HG03097 (cell line): ENCODE measurements around the gene DHRS7B.
"Not testable (repeated sequence)": the region's sequence is repeated elsewhere in the genome, so short reads cannot be mapped to it uniquely, and the experiment has no call there.

ENCODE experiments used
- ATAC-seq: cut with Tn5 transposase; IDR thresholded peaks from one replicate; pipeline ENCODE4 v1.9.1; 2021; ENCODE audit not compliant: unreplicated experiment, low FRiP score

DHRS7B gene

DNA sequence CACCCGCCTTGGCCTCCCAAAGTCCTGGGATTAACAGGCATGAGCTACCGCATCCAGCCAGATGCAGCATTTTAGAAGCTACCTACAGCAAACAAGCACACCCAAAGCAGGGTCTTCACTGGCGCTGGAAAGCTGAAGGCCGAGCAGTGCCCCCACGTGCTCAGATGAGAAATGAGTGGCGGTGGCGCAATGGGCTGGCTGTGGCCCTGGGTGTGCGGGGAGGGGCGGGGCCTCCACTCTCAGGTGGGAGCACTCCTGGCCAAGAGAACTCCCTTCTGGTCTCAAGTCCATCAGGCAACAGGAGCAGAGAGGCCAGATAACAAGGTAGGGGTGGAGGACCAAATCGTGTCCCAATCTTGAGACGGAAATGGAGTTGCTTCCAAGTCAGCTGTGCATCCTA is 75.1 kb downstream of the DHRS7B start:
- no peak for ATAC-seq

DNA sequence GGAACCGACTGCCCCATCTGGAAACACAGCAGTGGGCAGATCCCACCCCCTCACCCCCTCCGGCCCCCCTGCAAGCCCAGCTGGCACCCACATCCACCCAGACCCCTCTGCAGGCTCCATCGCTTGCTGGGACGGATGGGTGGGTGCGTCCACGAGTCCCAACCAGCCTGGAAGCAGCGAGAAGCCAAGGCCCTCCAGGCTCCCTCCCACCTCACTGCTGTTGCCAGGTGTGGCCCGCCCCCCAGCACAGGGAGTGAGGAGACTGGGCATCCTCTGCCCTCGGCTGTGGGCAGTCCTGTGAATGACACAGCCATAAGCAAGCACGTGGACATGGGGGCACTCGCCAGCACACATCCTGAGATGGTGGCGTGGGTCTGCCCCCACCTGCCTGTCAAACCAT is 75.7 kb downstream of the DHRS7B start:
- no peak for ATAC-seq

DNA sequence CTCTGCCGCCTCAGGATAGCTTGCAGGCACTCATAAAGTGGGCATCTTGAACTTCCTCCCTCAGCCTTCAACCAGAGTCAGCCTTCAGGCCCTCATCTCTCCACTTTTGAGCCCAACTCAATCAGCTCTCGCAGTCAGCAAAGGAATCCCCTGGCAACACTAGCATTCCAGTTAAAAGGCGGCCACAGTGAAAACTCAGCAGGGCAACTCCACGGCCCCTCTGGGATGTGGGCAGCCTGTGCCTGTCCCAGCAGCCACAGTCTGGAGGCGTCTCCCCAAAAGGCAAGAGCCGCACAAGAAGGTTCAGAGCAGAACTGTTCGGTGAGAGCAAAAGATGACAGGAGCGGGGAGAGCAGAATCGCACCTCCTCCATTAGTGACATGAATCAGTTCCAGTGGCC is 78.2 kb downstream of the DHRS7B start:
- ATAC-seq, result no peak

DNA sequence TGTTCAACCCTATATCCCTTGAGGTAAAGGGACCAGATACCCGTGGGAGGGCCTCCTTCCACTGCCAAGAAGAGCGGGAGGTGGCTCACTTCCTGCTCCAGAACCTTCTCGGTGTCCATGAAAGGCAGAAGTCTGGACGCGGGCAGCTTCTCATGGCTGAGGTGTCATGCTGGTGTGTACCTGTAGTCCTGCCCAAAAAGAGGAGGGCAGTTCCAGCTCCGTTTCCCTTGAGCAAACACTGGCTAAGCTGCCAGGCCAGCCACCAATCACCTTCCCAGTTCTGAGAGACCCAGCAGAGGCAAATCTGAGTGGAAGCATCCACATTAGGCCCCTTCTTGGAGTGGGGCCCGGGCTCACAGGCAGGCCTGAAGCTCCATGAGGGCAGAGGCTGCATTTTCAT is 81.6 kb downstream of the DHRS7B start:
- no peak for ATAC-seq

GRCh38 chr17:21209511-21210175 is 82.9 kb downstream of the DHRS7B start:
- ATAC-seq, result no peak

- ATAC-seq, result no peak
Measured at GRCh38 chr17:21210411-21211076, 83.8 kb downstream of the DHRS7B start.

DNA sequence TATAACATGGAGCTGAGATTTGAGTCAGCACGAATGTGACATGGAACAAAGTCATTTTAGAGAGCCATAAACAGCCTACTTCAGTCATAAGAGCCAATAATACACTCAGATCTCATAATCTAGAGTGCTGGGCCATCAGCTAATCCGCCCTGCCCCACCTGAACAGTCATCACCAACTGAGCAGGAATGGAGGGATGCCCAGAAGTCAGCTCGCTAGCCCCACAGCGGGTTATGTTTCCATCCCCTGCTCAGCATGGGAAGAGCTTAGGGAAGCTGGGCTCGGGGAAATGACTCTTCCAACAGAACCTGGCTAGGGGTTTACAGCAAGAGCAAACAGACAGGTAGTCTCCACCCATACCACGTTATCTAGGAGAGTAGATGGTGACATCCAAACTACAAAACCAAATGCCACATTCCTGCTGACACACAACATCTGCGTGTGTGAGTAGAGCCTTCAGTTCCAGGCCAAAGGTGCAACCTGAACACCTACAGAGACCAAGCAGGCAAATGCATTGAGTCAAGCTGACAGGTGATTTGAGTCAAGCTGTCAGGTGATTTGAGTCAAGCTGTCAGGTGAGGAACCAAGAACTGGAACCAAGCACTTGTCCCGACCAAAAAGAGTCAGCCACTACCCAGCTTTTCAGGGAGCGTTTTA is 85.2 kb downstream of the DHRS7B start:
- no peak for ATAC-seq

DNA sequence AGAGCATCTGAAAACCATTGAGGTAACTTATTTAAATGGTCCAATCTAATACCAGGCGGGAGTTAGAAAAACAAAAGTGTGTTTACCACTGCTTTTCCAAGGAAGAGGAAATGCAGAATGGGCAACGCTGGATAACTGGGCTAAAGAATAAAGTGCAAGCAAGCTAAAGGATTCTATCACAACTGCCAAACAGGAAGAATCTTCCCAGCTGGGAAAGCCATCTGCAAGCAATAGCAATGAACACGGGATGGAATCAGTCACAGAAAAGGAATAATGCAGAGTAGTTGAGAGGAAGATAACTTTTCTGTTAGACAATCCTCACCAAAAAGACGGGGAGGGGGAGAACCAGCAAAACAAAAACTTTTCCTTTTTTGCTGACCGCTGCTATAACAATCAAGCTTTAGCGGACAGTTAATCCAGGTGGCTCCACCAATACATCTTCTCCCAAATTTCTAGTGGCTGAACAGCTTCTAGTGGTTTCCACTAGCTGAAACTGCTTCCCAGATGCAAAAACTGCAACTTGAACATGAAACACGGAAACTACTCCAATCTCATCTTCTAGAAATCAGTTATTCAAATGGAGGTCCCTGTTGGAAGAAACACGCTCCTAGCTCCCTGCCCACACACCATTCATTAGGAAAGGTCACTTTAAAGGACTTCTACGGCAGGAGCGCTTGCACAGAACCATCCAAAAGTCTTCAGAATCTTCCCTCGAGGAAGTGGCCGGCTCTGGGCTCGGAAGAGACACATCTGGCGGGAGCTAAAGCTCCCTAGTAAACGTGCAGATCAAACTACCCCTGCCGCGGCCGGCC is 86.3 kb downstream of the DHRS7B start:
- no peak for ATAC-seq

- ATAC-seq, result peak; percentile 16
Measured at GRCh38 chr17:21213638-21214014, 86.9 kb downstream of the DHRS7B start.

DNA sequence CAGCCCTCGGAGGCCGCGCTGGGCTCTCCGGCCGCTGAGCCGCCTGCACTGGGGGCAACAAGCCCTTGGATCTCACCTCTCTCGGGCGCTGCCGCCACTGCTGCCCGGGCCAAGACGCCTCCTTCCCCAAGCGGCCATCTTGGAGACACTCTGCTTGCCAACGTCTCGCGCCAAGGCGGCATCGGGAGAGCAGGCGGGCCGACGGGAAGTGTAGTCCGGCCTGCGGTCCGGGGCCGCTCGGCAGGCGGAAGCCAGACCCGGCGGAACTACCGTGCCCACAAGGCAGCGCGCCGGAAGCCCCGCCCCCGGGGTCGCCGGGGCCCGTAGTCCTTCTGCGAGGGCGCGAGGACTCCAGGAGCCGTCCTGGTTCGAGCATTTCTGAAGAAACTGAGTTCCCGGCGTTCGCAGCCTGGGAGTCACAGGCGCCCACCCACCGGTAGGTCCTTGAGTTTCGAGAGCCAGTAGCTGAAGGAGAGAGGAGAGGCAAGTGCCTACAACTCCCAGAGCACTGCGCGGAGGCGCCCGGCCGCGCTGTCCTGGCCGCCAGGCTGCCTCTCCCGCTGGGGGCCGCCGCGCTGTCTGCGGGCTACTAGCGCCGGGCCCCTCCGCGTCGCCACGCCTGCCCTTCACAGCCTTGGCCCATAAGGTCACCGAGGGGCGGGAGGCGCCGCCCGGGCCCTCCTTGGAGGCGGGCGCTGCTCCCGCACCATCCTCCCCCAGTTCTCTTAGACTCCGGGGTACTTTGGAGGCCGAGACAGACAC is 87.4 kb downstream of the DHRS7B start, which contains the start of gene TMEM11:
TSS of gene TMEM11 (minus strand) at position 147 of the 762 bp plus-strand sequence. CDS start at position 138, 9 bp downstream.
- ATAC-seq, result peak; percentile 92

- peak; percentile 0 for ATAC-seq
Measured at GRCh38 chr17:21214777-21215541, 88.2 kb downstream of the DHRS7B start.

GRCh38 chr17:21215935-21216334 is 89.2 kb downstream of the DHRS7B start:
- ATAC-seq, result no peak

- no peak for ATAC-seq
Measured at GRCh38 chr17:21217346-21217745, 90.6 kb downstream of the DHRS7B start.

DNA sequence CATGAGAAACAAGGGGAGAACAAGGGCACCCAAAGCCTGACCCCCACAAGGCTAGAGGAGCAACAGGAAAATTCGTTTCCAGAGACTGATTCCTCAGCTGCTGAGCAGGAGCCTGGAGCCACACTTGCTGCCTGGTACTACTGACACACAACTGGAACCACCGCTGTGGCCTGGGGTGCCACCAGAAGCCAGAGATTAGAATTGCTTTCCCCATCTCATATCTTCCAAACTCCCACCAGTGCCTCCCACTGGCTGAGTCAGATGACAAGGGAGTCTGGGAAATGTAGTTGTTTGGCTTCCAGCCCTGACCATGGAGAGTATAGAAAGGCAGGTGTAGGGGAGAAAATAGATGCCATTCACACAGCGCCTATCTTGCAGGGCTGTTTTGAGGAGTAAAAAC is 91.3 kb downstream of the DHRS7B start:
- ATAC-seq, result no peak

DNA sequence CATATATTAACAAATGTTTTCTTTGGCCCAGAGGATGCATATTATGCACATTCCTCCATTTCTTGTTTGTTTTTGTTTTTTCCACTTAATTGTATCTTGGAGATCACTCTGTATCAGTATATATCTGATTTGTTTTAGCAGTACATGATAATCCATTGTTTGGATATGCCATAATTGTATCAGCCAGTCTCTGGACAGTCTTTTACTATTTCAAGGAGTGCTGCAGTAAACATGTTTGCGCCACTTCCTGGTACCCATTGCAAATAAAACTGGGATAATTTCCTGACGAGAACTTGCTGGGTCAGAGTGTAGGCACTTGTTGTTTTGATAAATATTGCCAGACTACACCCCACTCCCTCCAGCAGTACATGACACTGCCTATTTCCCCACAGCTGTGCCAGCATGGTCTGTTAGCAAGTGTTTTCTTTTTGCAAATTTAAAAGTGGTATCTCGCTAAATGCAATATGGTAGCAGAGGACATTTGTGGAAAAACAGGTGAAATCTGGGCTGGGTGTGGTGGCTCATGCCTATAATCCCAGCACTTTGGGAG is 92.1 kb downstream of the DHRS7B start:
- no peak for ATAC-seq

DNA sequence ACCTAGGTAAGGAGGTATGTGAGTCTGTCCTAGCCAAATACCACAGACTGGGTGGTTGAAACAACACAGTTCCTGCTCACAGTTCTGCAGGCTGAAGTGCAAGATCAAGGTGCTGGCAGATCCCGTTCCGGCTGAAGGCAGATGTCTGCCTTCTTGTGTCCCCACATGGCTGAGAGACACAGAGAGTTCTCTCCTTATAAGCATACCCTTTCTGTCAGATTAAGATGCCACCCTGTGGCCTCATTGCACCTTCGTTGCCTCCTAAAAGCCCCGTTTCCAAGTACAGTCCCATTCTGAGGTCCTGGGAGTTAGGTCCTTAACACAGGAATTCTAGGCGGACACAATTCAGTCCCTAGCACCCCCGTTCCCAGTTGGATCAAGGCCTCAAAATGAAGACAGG is 96.3 kb downstream of the DHRS7B start:
- no peak for ATAC-seq

DNA sequence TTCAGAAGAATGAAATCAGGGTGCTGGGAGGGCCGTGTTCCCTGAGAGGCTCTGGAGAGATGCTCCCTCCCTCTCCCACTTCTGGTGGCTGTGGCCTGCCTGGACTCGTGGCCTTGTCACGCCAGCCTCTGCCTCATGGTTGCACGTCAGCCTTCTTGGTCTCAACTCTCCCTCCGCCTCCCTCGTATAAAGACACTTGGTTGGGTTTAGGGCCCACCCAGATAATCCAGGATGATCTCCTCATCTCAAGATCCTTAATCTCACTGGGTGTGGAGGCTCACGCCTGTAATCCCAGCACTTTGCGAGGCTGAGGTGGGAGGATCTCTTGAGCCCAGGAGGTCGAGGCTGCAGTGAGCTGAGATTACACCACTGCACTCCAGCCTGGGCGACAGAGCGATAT is 100.5 kb downstream of the DHRS7B start:
- ATAC-seq, result not testable (repeated sequence)

- no peak for ATAC-seq
Measured at GRCh38 chr17:21228111-21228510, 101.3 kb downstream of the DHRS7B start.

- no peak for ATAC-seq
Measured at GRCh38 chr17:21228845-21229244, 102.1 kb downstream of the DHRS7B start.
